Activated naive CD4-positive, alpha-beta T cell treated with anti-CD3 and anti-CD28 coated beads, Interleukin-2, amount 50 U/mL, for 24 hours (primary cell): ENCODE measurements around the gene AHCYL2.
"Not testable (repeated sequence)": the region's sequence is repeated elsewhere in the genome, so short reads cannot be mapped to it uniquely, and the experiment has no call there.

ENCODE experiments used
- H3K27ac Mint-ChIP-seq: one replicate; pipeline ENCODE4 v1.8.0; 2021; ENCODE audit warnings: mild to moderate bottlenecking, mixed read lengths
- H3K27me3 Mint-ChIP-seq: one replicate; pipeline ENCODE4 v1.8.0; 2021; ENCODE audit warnings: mixed read lengths
- H3K36me3 Mint-ChIP-seq: one replicate; pipeline ENCODE4 v1.8.0; 2021; ENCODE audit warnings: mixed read lengths
- H3K4me1 Mint-ChIP-seq: one replicate; pipeline ENCODE4 v1.8.0; 2021; ENCODE audit warnings: mixed read lengths
- H3K4me3 Mint-ChIP-seq: one replicate; pipeline ENCODE4 v1.8.0; 2021; ENCODE audit warnings: mild to moderate bottlenecking, mixed read lengths
- H3K9me3 Mint-ChIP-seq: one replicate; pipeline ENCODE4 v1.8.0; 2021; ENCODE audit warnings: mixed read lengths

Gene AHCYL2

DNA sequence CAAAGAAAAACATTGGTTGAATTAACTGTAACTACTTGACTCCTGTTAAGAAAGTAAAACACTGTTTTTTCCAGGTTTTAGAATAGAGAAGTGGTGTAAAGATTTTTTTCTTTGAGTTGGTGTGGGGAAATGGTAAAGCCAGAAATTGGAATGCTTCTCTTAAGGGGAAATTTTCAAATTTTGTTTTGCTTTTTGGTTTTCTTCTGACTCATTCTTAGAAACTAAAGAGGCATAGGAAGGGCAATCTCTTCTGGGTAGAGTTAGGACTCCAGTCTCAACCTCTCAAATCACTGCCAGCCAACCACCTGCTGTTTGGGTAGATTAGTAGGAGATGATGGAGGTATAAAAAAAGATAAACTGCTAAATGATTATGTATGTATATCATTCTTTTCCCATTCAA, 161.7 kb downstream of the AHCYL2 start:
- Mint-ChIP-seq H3K4me3 (no peak overlapping the region), H3K36me3 (peaks cover 12% of the 10 kb centered on the region), H3K27me3 (no peaks in the 10 kb centered on the region), H3K27ac (no peak overlapping the region), H3K9me3 (no peaks in the 10 kb centered on the region), H3K4me1 (peaks cover 5% of the 10 kb centered on the region)

DNA sequence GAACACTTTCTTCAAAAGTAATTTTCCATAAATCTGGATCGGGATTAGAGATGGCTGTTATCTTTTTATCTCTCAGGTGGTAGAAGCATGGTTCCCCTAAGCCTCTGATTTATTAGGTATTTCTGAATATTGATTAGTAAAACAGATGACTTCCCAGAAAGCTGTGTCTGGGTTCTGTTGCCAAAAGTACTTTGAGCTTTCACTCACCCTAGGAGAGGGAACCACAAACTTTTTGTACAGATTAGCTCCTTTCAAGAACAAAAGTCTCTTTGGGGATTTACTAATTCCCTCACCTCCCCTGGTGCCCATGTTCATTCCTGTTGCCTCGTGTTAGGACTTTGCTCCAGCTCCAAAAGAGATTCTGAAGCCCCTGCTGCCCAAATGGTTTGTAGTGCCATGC, 162.7 kb downstream of the AHCYL2 start:
- no peaks in the 10 kb centered on the region for H3K9me3 Mint-ChIP-seq
- H3K27me3 Mint-ChIP-seq, result no peaks in the 10 kb centered on the region
- no peak overlapping the region for H3K4me3 Mint-ChIP-seq
- H3K4me1 Mint-ChIP-seq, result no peaks in the 10 kb centered on the region
- no peak overlapping the region for H3K27ac Mint-ChIP-seq
- H3K36me3 Mint-ChIP-seq, result peaks cover 9% of the 10 kb centered on the region

DNA sequence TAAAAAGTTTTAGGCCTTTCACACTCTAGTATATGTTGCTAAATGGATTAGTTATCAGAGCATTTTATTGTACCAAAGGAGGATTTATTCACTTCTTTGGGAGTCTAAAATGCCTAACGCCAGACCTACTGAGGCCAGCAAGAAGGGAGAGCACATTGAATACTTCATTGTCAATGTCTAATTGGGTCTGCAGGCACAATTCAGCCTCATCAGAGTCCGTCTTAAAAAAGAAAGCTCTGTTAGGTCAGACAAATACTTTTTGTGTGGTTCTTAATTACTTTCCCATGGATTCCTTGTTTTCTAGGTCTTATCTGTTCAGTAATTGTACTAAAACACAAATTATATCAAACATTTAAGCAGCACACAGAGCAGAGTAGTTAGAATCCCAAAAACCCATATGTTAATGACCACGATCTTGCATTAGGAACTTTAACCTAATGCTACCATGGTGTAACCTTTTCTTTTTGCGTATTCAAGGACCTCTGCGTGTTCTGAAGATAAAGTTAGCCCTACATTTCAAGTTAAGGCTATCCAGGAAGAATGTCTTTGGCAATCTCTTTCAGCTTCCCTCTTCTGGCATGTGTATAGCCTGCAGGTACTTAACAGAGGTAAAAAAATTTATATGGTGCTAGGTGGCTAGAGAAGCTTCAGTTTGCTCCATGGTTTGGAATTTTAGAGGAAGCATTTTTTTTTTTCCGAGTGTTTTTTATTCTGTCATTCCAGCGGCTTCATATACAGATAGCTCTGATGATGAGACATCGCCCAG, 163.7 kb downstream of the AHCYL2 start:
- no peaks in the 10 kb centered on the region for H3K4me1 Mint-ChIP-seq
- H3K4me3 Mint-ChIP-seq, result no peak overlapping the region
- H3K9me3 Mint-ChIP-seq, result no peaks in the 10 kb centered on the region
- peaks cover 8% of the 10 kb centered on the region for H3K36me3 Mint-ChIP-seq
- H3K27ac Mint-ChIP-seq, result no peak overlapping the region
- no peaks in the 10 kb centered on the region for H3K27me3 Mint-ChIP-seq

DNA sequence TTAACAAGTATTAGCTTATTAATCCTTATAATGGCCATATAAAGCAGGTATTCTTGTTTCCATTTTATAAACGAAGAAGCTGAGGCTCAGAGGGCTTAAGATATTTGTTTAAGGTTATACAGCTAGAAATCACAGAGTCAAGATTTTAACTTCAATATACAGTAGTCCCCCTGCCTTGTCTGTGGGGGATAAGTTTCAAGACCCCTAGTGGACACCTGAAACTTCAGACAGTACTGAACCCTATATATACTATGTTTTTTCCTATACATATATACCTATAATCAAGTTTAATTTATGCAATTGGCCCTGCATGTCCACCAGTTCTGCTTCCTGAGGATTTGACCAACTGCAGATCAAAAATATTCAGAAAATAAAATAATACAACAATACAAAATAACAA, 165.0 kb downstream of the AHCYL2 start:
- peaks cover 10% of the 10 kb centered on the region for H3K36me3 Mint-ChIP-seq
- H3K4me3 Mint-ChIP-seq, result no peak overlapping the region
- H3K27me3 Mint-ChIP-seq, result no peaks in the 10 kb centered on the region
- H3K27ac Mint-ChIP-seq, result no peak overlapping the region
- H3K4me1 Mint-ChIP-seq, result no peaks in the 10 kb centered on the region
- no peaks in the 10 kb centered on the region for H3K9me3 Mint-ChIP-seq

DNA sequence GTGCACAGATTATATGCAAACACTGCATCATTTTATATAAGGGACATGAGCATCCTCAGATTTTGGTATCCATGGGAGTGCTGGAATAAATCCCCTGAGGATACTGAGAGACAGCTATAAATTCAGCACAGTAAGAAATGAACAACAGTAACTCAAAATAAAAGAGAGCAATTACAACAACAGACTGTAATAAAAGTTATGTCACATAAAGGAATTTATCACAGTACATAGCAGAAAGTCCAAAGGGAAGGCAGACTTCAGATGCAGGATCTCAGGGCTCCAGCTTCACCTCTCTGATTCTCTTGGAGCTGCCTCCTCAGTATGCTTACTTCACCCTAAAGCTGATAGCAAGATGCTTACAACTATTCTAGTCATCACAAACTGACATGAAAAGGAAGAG, 165.5 kb downstream of the AHCYL2 start:
- no peaks in the 10 kb centered on the region for H3K9me3 Mint-ChIP-seq
- H3K36me3 Mint-ChIP-seq, result peaks cover 11% of the 10 kb centered on the region
- H3K27me3 Mint-ChIP-seq, result no peaks in the 10 kb centered on the region
- H3K27ac Mint-ChIP-seq, result no peak overlapping the region
- no peak overlapping the region for H3K4me3 Mint-ChIP-seq
- H3K4me1 Mint-ChIP-seq, result no peaks in the 10 kb centered on the region

DNA sequence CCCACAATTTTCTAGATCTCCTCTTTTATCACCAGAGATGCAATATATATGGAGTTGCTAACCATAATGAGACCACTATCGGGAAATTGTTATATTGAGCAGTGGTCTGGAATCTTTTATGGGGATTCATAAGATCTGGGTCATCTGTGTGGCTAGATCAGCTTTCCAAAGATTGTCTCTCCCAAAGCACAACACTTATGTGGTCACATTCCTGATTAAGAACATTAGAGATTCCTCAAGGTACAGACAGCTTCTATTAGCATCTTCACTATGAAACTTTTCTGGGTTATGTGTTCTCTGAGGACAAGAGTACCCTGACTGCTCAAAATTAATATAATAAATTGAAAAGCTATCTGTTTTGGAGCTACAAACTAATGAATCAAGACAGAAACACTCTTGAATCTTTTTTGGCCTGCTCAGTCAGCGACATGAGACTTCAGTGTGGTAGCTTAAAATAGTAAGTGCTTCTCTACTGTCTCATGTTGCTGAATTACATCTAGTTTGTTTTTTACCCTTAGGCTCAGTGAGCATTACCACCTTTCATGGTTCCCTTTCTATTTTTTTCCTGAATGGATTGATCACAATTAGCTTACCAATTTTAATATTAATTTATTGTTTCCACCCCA, 166.8 kb downstream of the AHCYL2 start:
- H3K9me3 Mint-ChIP-seq, result no peaks in the 10 kb centered on the region
- no peak overlapping the region for H3K27ac Mint-ChIP-seq

DNA sequence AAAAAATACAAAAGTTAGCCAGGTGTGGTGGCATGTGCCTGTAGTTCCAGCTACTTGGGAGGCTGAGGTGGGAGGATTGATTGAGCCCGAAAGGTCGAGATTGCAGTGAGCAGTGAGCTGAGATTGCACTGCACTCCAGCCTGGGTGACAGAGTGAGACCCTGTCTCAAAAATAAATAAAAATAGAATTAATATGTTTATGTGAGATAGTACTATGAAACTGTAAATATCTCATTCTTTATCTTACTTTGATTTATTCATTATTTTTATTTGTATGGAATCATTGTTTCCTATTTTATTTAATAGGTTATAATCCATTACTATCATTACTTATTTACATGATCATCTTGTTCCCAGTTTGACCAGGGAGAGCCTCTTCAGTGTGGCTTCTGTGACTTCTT, 168.4 kb downstream of the AHCYL2 start:
- H3K27ac Mint-ChIP-seq, result no peak overlapping the region
- H3K27me3 Mint-ChIP-seq, result no peaks in the 10 kb centered on the region
- peaks cover 9% of the 10 kb centered on the region for H3K36me3 Mint-ChIP-seq
- H3K4me3 Mint-ChIP-seq, result no peak overlapping the region
- no peaks in the 10 kb centered on the region for H3K9me3 Mint-ChIP-seq
- no peaks in the 10 kb centered on the region for H3K4me1 Mint-ChIP-seq

More for the DNA sequence above, 166.8 kb downstream of the AHCYL2 start:
- H3K4me3 Mint-ChIP-seq, result no peak overlapping the region
- no peaks in the 10 kb centered on the region for H3K4me1 Mint-ChIP-seq
- peaks cover 10% of the 10 kb centered on the region for H3K36me3 Mint-ChIP-seq
- H3K27me3 Mint-ChIP-seq, result no peaks in the 10 kb centered on the region

DNA sequence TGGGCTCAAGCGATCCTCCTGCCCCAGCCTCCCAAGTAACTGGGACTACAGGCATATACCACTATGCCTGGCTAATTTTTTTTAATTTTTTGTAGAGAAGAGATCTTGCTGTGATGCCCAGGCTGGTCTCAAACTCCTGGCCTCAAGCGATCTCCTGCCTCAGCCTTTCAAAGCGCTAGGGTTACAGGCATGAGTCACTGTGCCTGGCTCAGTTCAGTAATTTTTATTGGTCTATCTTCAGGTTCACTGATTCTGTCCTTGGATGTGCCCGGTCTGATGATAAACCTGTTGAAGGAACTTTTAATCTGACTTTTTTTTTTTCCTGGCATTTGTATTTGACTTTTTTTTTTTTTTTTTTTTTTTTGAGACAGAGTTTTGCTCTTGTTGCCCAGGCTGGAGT, 169.3 kb downstream of the AHCYL2 start:
- Mint-ChIP-seq H3K27me3 (no peaks in the 10 kb centered on the region), H3K4me3 (no peak overlapping the region), H3K9me3 (no peaks in the 10 kb centered on the region), H3K27ac (no peak overlapping the region), H3K4me1 (no peaks in the 10 kb centered on the region), H3K36me3 (peaks cover 9% of the 10 kb centered on the region)

DNA sequence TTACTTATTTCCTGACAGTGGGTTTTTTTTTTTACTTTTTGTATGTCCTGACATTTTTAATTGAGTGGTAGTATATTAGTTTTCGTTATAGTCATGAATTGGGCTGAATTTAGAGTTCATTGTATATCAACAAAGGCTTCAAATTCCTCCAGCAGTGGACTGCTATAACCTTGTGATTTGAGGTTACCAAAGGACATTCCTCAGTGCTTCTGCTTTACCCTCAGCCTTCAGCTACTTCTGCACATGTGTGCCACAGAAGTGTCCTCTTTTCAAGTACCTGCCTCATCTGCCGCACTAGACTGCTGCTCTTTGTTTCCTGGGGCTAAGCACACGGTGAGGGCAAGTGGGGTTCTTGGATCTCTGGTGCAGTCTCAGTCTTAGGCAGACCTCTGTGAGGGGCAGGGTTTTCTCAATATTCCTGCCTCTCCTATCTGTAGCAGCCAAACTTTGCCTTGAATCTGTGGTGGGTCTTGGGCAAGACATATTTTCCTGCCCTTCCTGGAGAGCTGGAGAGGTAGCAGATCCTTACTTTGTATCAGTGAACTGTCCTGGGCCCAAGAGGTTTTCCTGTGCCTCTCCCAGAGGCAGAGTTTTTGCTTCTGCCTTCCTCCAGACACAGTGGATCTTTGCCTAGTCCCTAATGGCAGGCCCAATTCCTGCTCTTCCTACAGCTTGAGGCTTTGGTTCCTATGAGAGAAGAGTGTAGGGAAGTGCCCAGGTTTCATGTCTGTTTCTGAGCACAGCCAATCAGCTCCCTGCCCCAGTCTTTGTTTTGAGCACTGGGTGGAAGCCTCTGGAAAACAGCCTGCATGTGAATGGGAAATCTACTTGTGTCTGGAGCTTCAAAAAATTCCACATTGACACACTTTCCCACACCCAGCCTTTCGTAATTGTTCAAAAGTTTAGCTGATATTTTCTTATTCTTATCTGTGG, 170.4 kb downstream of the AHCYL2 start:
- H3K4me3 Mint-ChIP-seq, result no peak overlapping the region
- H3K4me1 Mint-ChIP-seq, result no peaks in the 10 kb centered on the region
- no peaks in the 10 kb centered on the region for H3K9me3 Mint-ChIP-seq
- H3K36me3 Mint-ChIP-seq, result peaks cover 9% of the 10 kb centered on the region
- H3K27me3 Mint-ChIP-seq, result no peaks in the 10 kb centered on the region
- H3K27ac Mint-ChIP-seq, result no peak overlapping the region

DNA sequence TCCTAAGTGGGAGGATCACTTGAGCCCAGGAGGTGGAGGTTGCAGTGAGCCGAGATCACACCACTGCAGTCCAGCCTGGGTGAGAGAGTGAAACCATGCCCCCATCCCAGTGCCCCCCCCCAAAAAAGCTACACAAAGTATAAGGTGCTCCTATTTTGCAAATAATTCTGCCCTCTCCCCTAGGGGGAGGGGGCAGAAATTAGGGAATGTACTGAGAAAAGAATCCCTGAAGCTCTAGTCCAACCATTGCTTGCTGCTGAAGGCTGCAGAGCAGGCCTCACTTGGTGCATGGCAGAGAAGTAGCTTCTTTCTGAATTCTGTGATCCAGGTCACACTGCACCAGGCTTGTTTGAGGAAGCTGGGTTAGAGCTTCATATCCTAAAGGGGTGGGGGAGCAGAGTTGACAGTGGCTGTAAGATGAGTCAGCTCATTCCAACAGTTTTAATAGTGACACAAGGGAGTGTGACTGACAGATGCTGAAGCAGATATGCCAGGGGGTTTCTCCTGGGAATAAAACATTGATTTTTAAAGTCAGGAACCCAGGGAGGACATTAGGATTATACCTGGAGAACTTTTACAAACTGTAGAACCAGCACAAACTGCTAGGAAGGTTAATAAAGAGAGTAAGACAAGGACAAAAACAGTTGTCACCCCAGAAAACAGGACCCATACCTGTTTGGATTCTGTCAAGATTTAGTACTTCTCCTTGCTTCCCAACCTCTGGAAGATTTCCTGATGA, 176.6 kb downstream of the AHCYL2 start:
- Mint-ChIP-seq H3K4me3 (no peak overlapping the region), H3K27me3 (no peaks in the 10 kb centered on the region), H3K4me1 (no peaks in the 10 kb centered on the region), H3K36me3 (peaks cover 9% of the 10 kb centered on the region), H3K9me3 (no peaks in the 10 kb centered on the region), H3K27ac (no peak overlapping the region)

DNA sequence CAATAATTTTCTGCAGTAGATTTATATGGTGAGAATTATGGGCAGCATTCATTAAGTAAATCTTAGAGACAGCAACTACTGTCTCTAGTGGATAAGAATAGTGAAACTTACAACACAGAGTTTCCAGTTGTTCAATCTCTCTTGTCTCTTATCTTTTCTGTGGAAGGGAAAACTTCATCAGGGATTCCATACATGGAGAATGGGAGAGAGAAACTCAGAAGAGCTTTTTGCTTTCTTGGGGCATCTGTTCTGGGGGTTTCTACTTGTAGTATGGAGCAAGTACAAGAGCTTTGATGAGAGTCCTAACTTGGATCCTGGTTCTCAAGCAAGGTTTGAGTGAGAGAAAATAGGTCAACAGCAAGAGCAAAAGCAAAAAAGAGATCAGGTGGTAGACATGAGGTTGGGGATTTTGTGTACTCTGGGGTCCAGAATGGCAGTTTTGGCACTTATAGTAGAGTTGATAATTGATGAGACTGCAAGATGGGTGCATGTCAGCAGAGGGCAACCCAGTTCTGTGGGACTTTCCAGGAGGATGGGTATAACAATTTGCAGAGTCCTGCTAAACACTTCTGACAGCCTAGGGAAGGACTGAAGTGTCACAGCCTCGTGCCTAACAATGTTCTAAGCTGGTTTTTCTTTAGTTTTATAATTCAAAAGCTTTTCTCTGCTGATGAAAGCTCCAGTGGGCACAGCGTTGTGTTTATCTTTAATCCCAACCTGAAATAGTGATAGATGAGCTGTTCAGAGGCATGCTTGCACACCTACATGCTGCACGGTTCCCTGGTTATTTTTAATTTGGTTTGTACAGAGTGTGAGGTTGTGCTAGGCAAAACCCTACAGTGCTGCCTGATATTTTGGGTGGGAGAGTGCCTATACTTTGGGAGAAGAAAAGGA, 177.4 kb downstream of the AHCYL2 start:
- Mint-ChIP-seq H3K36me3 (peaks cover 7% of the 10 kb centered on the region), H3K27ac (no peak overlapping the region), H3K4me3 (no peak overlapping the region), H3K4me1 (no peaks in the 10 kb centered on the region), H3K9me3 (no peaks in the 10 kb centered on the region), H3K27me3 (no peaks in the 10 kb centered on the region)

DNA sequence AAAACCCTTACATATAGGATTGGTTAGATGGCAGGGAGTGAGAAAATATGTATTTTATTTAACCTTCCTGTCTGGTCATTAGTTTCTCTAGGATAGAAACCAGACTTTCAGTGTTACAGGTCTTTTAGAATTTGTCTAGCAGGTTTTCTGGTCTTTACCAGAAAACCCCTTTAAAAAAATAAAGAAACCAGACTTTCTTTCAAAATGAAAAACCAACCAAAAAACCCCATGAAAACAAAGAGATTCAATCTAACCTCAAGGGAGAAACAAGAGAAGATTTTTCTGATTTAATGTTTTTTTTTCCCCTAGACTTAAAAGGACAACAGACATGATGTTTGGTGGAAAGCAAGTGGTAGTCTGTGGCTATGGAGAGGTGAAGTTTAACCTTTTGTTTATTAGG, 180.7 kb downstream of the AHCYL2 start:
- H3K4me1 Mint-ChIP-seq, result no peaks in the 10 kb centered on the region
- no peaks in the 10 kb centered on the region for H3K27me3 Mint-ChIP-seq
- no peaks in the 10 kb centered on the region for H3K9me3 Mint-ChIP-seq
- peak overlapping the region; percentile 53 for H3K27ac Mint-ChIP-seq
- H3K4me3 Mint-ChIP-seq, result no peak overlapping the region
- peaks cover 20% of the 10 kb centered on the region for H3K36me3 Mint-ChIP-seq

DNA sequence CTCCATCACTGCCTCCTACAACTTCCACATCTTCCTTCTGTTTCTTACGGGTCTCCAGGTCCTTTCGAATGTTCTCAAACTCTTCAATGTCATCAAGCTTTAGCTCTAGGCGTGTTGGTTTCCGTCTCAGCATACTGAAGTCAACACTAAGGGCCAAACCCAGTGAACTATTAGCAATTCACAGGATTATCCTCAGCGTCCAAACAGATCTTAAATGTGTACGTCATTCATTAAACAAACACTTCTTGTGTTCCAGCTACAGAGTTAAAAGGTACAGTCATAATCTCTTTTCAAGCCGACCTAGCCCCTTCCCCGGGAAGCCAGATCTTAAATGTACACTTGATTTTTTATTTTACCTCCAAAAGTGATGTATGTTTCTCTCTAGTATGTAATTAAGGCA, 185.4 kb downstream of the AHCYL2 start:
- H3K27ac Mint-ChIP-seq, H3K4me1 Mint-ChIP-seq, H3K27me3 Mint-ChIP-seq, H3K9me3 Mint-ChIP-seq, H3K4me3 Mint-ChIP-seq: not testable (repeated sequence)
- peaks cover 27% of the 10 kb centered on the region for H3K36me3 Mint-ChIP-seq

DNA sequence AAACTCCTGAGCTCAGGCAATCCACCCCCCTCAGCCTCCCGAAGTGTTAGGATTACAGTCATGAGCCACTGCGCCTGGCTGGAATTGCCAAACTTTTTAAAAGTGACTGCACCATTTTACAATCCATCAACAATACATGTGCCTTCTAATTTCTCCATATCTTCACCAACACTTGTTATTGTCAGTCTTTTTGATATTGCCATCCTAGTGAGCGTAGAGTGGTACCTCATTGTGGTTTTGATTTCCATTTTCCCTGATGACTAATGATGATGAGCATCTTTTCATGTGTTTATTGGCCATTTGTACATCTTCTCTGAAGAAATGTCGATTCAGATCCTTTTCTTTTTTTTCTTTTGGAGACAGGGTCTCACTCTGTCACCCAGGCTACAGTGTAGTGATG, 187.7 kb downstream of the AHCYL2 start:
- no peaks in the 10 kb centered on the region for H3K27me3 Mint-ChIP-seq
- H3K9me3 Mint-ChIP-seq, result no peaks in the 10 kb centered on the region
- no peak overlapping the region for H3K27ac Mint-ChIP-seq
- H3K4me1 Mint-ChIP-seq, result no peaks in the 10 kb centered on the region
- H3K36me3 Mint-ChIP-seq, result peaks cover 26% of the 10 kb centered on the region
- no peak overlapping the region for H3K4me3 Mint-ChIP-seq

DNA sequence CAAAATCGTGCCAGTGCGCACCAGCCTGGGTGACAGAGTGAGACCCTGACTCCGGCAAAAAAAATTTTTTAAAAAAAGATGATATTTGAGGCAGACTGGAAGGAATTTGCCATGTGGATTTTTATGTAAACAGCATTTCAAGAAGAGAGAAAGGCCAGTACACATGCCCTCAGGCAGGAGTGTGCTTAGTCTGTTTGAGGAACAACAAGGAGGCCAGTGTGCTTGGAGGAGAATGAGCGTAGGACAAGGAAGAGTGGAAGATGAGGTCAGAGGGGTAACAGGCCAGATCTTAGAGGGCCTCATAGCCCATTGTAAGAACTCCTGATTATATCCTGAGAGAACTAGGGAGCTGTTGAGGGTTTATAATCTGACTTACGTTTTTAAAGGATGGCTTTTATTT, 192.2 kb downstream of the AHCYL2 start:
- Mint-ChIP-seq H3K4me3 (no peak overlapping the region), H3K36me3 (peaks cover 8% of the 10 kb centered on the region), H3K27me3 (no peaks in the 10 kb centered on the region), H3K9me3 (no peaks in the 10 kb centered on the region), H3K4me1 (no peaks in the 10 kb centered on the region), H3K27ac (no peak overlapping the region)
